Mesothelial cell of epicardium (in vitro differentiated cells): ENCODE data around the gene MORC4. TPM values are rescaled to one million over a fixed set of nuclear protein-coding genes. Genes with fewer than 3 reads are reported as not detected.

Experiments used
- DNase-seq, 2 experiments: peaks; one replicate each; pipeline ENCODE4 v3.0.0; 2021; ENCODE audit warnings: low spot score in 2 of 2; ENCODE audit not compliant: unreplicated experiment in 2 of 2
- H3K27ac Mint-ChIP-seq: 2 replicates; pipeline ENCODE4 v1.8.0; 2021; ENCODE audit warnings: mixed read lengths
- H3K27me3 Mint-ChIP-seq: 2 replicates; pipeline ENCODE4 v1.8.0; 2021; ENCODE audit warnings: low read depth, mixed read lengths
- H3K36me3 Mint-ChIP-seq: 2 replicates; pipeline ENCODE4 v1.8.0; 2021; ENCODE audit warnings: mixed read lengths
- H3K4me1 Mint-ChIP-seq: 2 replicates; pipeline ENCODE4 v1.8.0; 2021; ENCODE audit warnings: mixed read lengths
- H3K4me3 Mint-ChIP-seq: 2 replicates; pipeline ENCODE4 v1.8.0; 2021; ENCODE audit warnings: mild to moderate bottlenecking, moderate library complexity, mixed read lengths
- H3K9me3 Mint-ChIP-seq: 2 replicates; pipeline ENCODE4 v1.8.0; 2021; ENCODE audit warnings: mixed read lengths
- total RNA-seq: library from RNA; stranded (reverse); gene quantifications from 3 replicates; pipeline ENCODE4 v1.2.1, GENCODE V29; 2021
- TF ChIP-seq, protein P1 (sequence below): fragments of 200-600 bp; sonication (generic); IDR thresholded peaks from one replicate; pipeline ENCODE4 v1.5.0; 2021; ENCODE audit warnings: antibody characterized with exemption; ENCODE audit not compliant: unreplicated experiment

The MORC4 gene
- total RNA-seq, 1 donor from 2014 or later: 22.2 TPM

DNA sequence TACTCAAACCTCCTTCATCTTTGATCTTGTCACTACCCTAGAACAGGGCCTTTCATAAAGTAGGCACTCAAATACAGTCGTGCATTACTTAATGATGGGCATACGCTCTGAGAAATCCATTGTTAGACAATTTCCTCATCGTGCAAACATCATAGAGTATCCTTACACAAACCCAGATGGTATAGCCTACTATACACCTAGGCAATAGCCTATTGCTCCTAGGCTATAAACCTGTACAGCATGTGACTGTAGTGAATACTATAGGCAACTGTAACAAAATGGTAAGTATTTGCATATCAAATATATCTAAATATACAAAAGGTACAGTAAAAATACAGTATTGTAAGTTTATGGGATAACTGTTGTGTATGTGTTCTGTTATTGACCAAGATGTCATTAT is 47.9 kb downstream of the MORC4 start:
- no peaks in the 10 kb centered on the region for H3K27me3 Mint-ChIP-seq
- no peak for DNase-seq
- no peak overlapping the region for H3K4me3 Mint-ChIP-seq
- peaks cover 3% of the 10 kb centered on the region for H3K36me3 Mint-ChIP-seq
- no peaks in the 10 kb centered on the region for H3K4me1 Mint-ChIP-seq
- H3K9me3 Mint-ChIP-seq: peaks cover 12% of the 10 kb centered on the region
- TF ChIP-seq, protein P1, sequence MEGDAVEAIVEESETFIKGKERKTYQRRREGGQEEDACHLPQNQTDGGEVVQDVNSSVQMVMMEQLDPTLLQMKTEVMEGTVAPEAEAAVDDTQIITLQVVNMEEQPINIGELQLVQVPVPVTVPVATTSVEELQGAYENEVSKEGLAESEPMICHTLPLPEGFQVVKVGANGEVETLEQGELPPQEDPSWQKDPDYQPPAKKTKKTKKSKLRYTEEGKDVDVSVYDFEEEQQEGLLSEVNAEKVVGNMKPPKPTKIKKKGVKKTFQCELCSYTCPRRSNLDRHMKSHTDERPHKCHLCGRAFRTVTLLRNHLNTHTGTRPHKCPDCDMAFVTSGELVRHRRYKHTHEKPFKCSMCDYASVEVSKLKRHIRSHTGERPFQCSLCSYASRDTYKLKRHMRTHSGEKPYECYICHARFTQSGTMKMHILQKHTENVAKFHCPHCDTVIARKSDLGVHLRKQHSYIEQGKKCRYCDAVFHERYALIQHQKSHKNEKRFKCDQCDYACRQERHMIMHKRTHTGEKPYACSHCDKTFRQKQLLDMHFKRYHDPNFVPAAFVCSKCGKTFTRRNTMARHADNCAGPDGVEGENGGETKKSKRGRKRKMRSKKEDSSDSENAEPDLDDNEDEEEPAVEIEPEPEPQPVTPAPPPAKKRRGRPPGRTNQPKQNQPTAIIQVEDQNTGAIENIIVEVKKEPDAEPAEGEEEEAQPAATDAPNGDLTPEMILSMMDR: no peak
- H3K27ac Mint-ChIP-seq: no peak overlapping the region

- Mint-ChIP-seq H3K36me3 (no peaks in the 10 kb centered on the region), H3K27me3 (no peaks in the 10 kb centered on the region), H3K4me1 (no peaks in the 10 kb centered on the region), H3K4me3 (no peak overlapping the region), H3K27ac (no peak overlapping the region), H3K9me3 (peaks cover 13% of the 10 kb centered on the region)
- TF ChIP-seq, protein P1: no peak
- no peak for DNase-seq
Observed at GRCh38 chrX:106951230-106951629, 48.8 kb downstream of the MORC4 start.

- no peaks in the 10 kb centered on the region for H3K36me3 Mint-ChIP-seq
- DNase-seq: no peak
- H3K27ac Mint-ChIP-seq: no peak overlapping the region
- H3K4me3 Mint-ChIP-seq: no peak overlapping the region
- TF ChIP-seq, protein P1: no peak
- no peaks in the 10 kb centered on the region for H3K27me3 Mint-ChIP-seq
- no peaks in the 10 kb centered on the region for H3K4me1 Mint-ChIP-seq
- peaks cover 6% of the 10 kb centered on the region for H3K9me3 Mint-ChIP-seq
Observed at GRCh38 chrX:106950381-106950780, 49.6 kb downstream of the MORC4 start.

DNA sequence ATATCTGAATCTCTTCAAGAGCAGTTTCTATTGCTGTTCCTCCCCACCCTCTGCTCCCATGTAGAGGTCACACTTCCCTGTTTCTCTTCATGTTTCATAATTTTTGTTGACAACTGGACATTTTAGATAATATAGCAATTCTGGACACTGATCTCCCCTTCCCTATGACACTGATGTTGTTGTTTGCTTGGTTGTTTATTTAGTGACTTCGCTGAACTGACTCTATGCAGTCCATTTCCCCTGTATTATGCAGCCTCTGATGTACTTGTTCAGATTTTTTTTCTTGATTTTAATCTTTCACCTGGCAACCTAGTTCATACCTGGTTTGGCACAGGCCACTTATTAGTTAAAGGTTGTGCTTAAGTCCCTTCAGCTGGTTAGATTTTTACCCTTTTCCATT is 50.6 kb downstream of the MORC4 start:
- H3K4me1 Mint-ChIP-seq: no peaks in the 10 kb centered on the region
- TF ChIP-seq, protein P1: no peak

GRCh38 chrX:106948641-106949040 is 51.4 kb downstream of the MORC4 start:
- Mint-ChIP-seq H3K4me3 (no peak overlapping the region), H3K9me3 (peaks cover 10% of the 10 kb centered on the region), H3K4me1 (no peaks in the 10 kb centered on the region), H3K27ac (no peak overlapping the region), H3K36me3 (no peaks in the 10 kb centered on the region), H3K27me3 (no peaks in the 10 kb centered on the region)
- DNase-seq: no peak
- TF ChIP-seq, protein P1: no peak

More for the DNA sequence above, 50.6 kb downstream of the MORC4 start:
- Mint-ChIP-seq H3K9me3 (peaks cover 10% of the 10 kb centered on the region), H3K36me3 (no peaks in the 10 kb centered on the region), H3K27me3 (no peaks in the 10 kb centered on the region), H3K27ac (no peak overlapping the region), H3K4me3 (no peak overlapping the region)
- DNase-seq: no peak

GRCh38 chrX:106946464-106946863 is 53.5 kb downstream of the MORC4 start:
- Mint-ChIP-seq H3K4me3 (no peak overlapping the region), H3K27ac (no peak overlapping the region), H3K9me3 (peaks cover 14% of the 10 kb centered on the region), H3K4me1 (no peaks in the 10 kb centered on the region), H3K36me3 (peaks cover 9% of the 10 kb centered on the region), H3K27me3 (no peaks in the 10 kb centered on the region)
- TF ChIP-seq, protein P1: no peak
- DNase-seq: no peak
